ENCODE data around the gene HAPLN3. TPM values are rescaled to one million over a fixed set of nuclear protein-coding genes. Genes with fewer than 3 reads are reported as not detected.

Gene HAPLN3
- total and polyA plus RNA-seq, 9 donors: 2.7 to 10.0 (median 3.9) TPM

GRCh38 chr15:88839961-88840360 is 55.4 kb downstream of the HAPLN3 start:
- no peak for DNase-seq
- no peaks in the 10 kb centered on the region for H3K36me3 ChIP-seq
- 88 to 91% (median 88%) methylated on average over 16 of the region's 16 CpGs for whole genome bisulfite sequencing, 3 donors

GRCh38 chr15:88839146-88839545 is 56.2 kb downstream of the HAPLN3 start:
- intact Hi-C loops (cut with DNase I): loop anchor here (5.0 to 10.0 kb wide), 4 partner anchors 182 to 364 kb away; partner anchors contain the start of gene AEN (in 2 of the 4)
- WGBS, 3 donors: 82 to 86% (median 83%) methylated on average over 3 of the region's 3 CpGs
- Histone ChIP-seq H3K4me1 (ENCODE audit: insufficient read depth) (no peaks in the 10 kb centered on the region), H3K9me3 (no peaks in the 10 kb centered on the region), H3K4me3 (no peak overlapping the region), H3K27ac (no peak overlapping the region), H3K36me3 (no peaks in the 10 kb centered on the region), H3K27me3 (no peaks in the 10 kb centered on the region)
- TF ChIP-seq POLR2A (IDR thresholded peaks at IDR 0.05): no peak
- TF ChIP-seq, protein P1, sequence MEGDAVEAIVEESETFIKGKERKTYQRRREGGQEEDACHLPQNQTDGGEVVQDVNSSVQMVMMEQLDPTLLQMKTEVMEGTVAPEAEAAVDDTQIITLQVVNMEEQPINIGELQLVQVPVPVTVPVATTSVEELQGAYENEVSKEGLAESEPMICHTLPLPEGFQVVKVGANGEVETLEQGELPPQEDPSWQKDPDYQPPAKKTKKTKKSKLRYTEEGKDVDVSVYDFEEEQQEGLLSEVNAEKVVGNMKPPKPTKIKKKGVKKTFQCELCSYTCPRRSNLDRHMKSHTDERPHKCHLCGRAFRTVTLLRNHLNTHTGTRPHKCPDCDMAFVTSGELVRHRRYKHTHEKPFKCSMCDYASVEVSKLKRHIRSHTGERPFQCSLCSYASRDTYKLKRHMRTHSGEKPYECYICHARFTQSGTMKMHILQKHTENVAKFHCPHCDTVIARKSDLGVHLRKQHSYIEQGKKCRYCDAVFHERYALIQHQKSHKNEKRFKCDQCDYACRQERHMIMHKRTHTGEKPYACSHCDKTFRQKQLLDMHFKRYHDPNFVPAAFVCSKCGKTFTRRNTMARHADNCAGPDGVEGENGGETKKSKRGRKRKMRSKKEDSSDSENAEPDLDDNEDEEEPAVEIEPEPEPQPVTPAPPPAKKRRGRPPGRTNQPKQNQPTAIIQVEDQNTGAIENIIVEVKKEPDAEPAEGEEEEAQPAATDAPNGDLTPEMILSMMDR (IDR thresholded peaks at IDR 0.05): no peak
- TF ChIP-seq EP300 (IDR thresholded peaks at IDR 0.05): no peak
- DNase-seq: no peak

More at GRCh38 chr15:88839961-88840360, 55.4 kb downstream of the HAPLN3 start:
- TF ChIP-seq EP300 (IDR thresholded peaks at IDR 0.05) (no peak), POLR2A (IDR thresholded peaks at IDR 0.05) (no peak)
- TF ChIP-seq, protein P1 (IDR thresholded peaks at IDR 0.05): no peak
- Histone ChIP-seq H3K4me3 (no peak overlapping the region), H3K4me1 (ENCODE audit: insufficient read depth) (no peaks in the 10 kb centered on the region), H3K27ac (no peak overlapping the region), H3K27me3 (no peaks in the 10 kb centered on the region), H3K9me3 (no peaks in the 10 kb centered on the region)
- intact Hi-C loops (cut with DNase I): loop anchor here (5.0 to 10.0 kb wide), 4 partner anchors 183 to 365 kb away; partner anchors contain the start of gene AEN (in 2 of the 4)

GRCh38 chr15:88838667-88839066 is 56.7 kb downstream of the HAPLN3 start:
- H3K9me3 ChIP-seq: no peaks in the 10 kb centered on the region
- intact Hi-C loops (cut with DNase I): loop anchor here (5.0 to 10.0 kb wide), 4 partner anchors 181 to 364 kb away; partner anchors contain the start of gene AEN (in 2 of the 4)
- 86 to 93% (median 87%) methylated on average over 18 of the region's 18 CpGs for WGBS, 3 donors
- TF ChIP-seq, protein P1 (IDR thresholded peaks at IDR 0.05): no peak
- TF ChIP-seq EP300 (IDR thresholded peaks at IDR 0.05) (no peak), POLR2A (IDR thresholded peaks at IDR 0.05) (no peak)
- no peak for DNase-seq
- H3K27me3 ChIP-seq: no peaks in the 10 kb centered on the region
- H3K4me1 ChIP-seq (ENCODE audit: insufficient read depth): no peaks in the 10 kb centered on the region
- no peak overlapping the region for H3K4me3 ChIP-seq
- no peak overlapping the region for H3K27ac ChIP-seq
- no peaks in the 10 kb centered on the region for H3K36me3 ChIP-seq

DNA sequence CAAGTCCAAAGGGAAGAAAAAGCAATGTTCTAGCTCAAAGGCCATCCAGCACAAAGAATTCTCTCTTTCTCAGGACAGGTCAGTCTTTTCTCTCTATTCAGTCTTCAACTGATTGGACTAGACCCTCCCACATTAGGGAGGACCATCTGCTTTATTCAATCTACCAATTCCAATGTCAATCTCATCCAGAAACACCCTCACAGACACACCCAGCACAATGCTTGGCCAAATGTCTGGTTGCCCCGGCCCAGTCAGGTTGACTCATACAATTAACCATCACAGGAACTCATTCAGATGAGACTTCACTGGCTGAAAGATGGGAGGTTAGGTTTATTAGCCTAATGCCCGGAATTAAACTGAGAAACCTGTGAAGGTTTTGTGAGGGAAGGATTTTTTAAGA is 59.7 kb downstream of the HAPLN3 start:
- no peaks in the 10 kb centered on the region for H3K4me1 ChIP-seq (ENCODE audit: insufficient read depth)
- WGBS, 3 donors: 59 to 63% (median 63%) methylated on average over 2 of the region's 2 CpGs
- DNase-seq: no peak
- H3K27me3 ChIP-seq: no peaks in the 10 kb centered on the region
- H3K27ac ChIP-seq: no peak overlapping the region
- no peaks in the 10 kb centered on the region for H3K9me3 ChIP-seq
- intact Hi-C loops (cut with DNase I): loop anchor here (5.0 to 10.0 kb wide), 4 partner anchors 178 to 361 kb away; partner anchors contain the start of gene AEN (in 2 of the 4)
- H3K36me3 ChIP-seq: no peaks in the 10 kb centered on the region
- TF ChIP-seq, protein P1 (IDR thresholded peaks at IDR 0.05): no peak
- TF ChIP-seq EP300 (IDR thresholded peaks at IDR 0.05) (no peak), POLR2A (IDR thresholded peaks at IDR 0.05) (no peak)
- no peak overlapping the region for H3K4me3 ChIP-seq

All from ovary (tissue), 9 donors.